ENCODE results near the gene SLC2A3.
"Not testable (repeated sequence)": the region's sequence is repeated elsewhere in the genome, so short reads cannot be mapped to it uniquely, and the experiment has no call there.

DNA sequence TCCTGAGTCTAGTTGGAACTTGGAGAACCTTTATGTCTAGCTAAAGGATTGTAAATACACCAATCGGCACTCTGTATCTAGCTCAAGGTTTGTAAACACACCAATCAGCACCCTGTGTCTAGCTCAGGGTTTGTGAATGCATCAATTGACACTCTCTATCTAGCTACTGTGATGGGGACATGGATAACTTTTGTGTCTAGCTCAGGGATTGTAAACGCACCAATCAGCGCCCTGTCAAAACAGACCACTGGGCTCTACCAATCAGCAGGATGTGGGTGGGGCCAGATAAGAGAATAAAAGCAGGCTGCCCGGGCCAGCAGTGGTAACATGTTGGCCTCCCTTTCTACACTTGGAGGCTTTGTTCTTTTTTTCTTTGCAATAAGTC lies 54.3 kb downstream of the SLC2A3 start:
- TF ChIP-seq, protein P1, sequence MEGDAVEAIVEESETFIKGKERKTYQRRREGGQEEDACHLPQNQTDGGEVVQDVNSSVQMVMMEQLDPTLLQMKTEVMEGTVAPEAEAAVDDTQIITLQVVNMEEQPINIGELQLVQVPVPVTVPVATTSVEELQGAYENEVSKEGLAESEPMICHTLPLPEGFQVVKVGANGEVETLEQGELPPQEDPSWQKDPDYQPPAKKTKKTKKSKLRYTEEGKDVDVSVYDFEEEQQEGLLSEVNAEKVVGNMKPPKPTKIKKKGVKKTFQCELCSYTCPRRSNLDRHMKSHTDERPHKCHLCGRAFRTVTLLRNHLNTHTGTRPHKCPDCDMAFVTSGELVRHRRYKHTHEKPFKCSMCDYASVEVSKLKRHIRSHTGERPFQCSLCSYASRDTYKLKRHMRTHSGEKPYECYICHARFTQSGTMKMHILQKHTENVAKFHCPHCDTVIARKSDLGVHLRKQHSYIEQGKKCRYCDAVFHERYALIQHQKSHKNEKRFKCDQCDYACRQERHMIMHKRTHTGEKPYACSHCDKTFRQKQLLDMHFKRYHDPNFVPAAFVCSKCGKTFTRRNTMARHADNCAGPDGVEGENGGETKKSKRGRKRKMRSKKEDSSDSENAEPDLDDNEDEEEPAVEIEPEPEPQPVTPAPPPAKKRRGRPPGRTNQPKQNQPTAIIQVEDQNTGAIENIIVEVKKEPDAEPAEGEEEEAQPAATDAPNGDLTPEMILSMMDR (IDR thresholded peaks at IDR 0.05): not testable (repeated sequence)
- not testable (repeated sequence) for TF ChIP-seq POLR2A (IDR thresholded peaks at IDR 0.05)
